Sigmoid colon (tissue), 7 donors: Measurements from ENCODE around the gene COBL. TPM values are rescaled to one million over a fixed set of nuclear protein-coding genes. Genes with fewer than 3 reads are reported as not detected.

Source experiments
- DNase-seq: peaks from one replicate; pipeline ENCODE4 v3.0.0-alpha.2; 2019
- H3K27ac ChIP-seq, 4 donors: fragments of 200-600 bp; sonication (generic); one replicate each; pipeline ENCODE4 v1.5.1; 2016 to 2019; ENCODE audit warnings: mild to moderate bottlenecking in 1 of 4
- H3K27me3 ChIP-seq, 3 donors: fragments of 200-600 bp; sonication (generic); one replicate each; pipeline ENCODE4 v1.5.1; 2019; ENCODE audit warnings: mild to moderate bottlenecking in 1 of 3
- H3K36me3 ChIP-seq, 4 donors: fragments of 200-600 bp; sonication (generic); one replicate each; pipeline ENCODE4 v1.5.1; 2016 to 2019
- H3K4me1 ChIP-seq, 4 donors: fragments of 200-600 bp; sonication (generic); one replicate each; pipeline ENCODE4 v1.5.1; 2017 to 2019
- H3K4me3 ChIP-seq, 4 donors: fragments of 200-600 bp; sonication (generic); one replicate each; pipeline ENCODE4 v1.5.1; 2017 to 2019; ENCODE audit warnings: mild to moderate bottlenecking in 2 of 4, moderate library complexity in 1 of 4
- H3K9me3 ChIP-seq, 4 donors: fragments of 200-600 bp in 3 of 4; sonication (generic) in 3 of 4; one replicate each; pipeline versions ENCODE4 v1.5.1 to v1.6.1; 2013 to 2019
- EP300 ChIP-seq, 4 donors: sonication (generic); formaldehyde crosslinking; IDR thresholded peaks; one replicate each; pipeline ENCODE4 v1.6.1; 2017; ENCODE audit warnings: antibody characterized with exemption in 4 of 4
- POLR2A ChIP-seq, 2 donors: fragments of 450-650 bp; IDR thresholded peaks; one replicate each; pipeline ENCODE4 v1.6.1; 2016; ENCODE audit warnings: antibody characterized with exemption in 2 of 2, mild to moderate bottlenecking in 2 of 2, moderate library complexity in 2 of 2
- POLR2AphosphoS5 ChIP-seq, 4 donors: sonication (generic); formaldehyde crosslinking; IDR thresholded peaks; one replicate each; pipeline ENCODE4 v1.6.1; 2017; ENCODE audit warnings: antibody characterized with exemption in 4 of 4
- WGBS, 2 donors: extraction: QIAGEN DNeasy Blood & Tissue Kit; methylation state at CpG; one replicate each; pipeline ENCODE4 v1.1.7; 2013; 5-methylcytosine and 5-hydroxymethylcytosine counted together
- intact Hi-C: fragments of 100-400 bp; cut with DNase I; formaldehyde crosslinking; loops from one replicate; pipeline ENCODE4 v1.15.1; 2023
- polyA plus RNA-seq, 3 donors: library from polyadenylated mRNA; stranded (reverse); fragments of 200-250 nt; gene quantifications; one replicate each; pipeline ENCODE4 v1.2.3, GENCODE V29; 2013
- total RNA-seq, 4 donors: library from RNA; depleted of rRNA; stranded (reverse); fragments of >200 nt; gene quantifications; one replicate each; pipeline ENCODE4 v1.1.0, GENCODE V29; 2016
- TF ChIP-seq, protein P1 (sequence below), 4 experiments: fragments of 450-650 bp in 3 of 4; fragments of 200-600 bp in 1 of 4; IDR thresholded peaks; one replicate each; pipeline ENCODE4 v1.5.1; 2016 to 2019; ENCODE audit warnings: antibody characterized with exemption in 4 of 4, mild to moderate bottlenecking in 3 of 4, moderate library complexity in 2 of 4
- donor health status: healthy with polysubstance abuse.
- donor health status: Bipolar disorder and iron deficiency.
- donor health status: healthy.

COBL gene
- total and polyA plus RNA-seq, 7 donors = 3.0 to 27.6 (median 10.0) TPM

DNA sequence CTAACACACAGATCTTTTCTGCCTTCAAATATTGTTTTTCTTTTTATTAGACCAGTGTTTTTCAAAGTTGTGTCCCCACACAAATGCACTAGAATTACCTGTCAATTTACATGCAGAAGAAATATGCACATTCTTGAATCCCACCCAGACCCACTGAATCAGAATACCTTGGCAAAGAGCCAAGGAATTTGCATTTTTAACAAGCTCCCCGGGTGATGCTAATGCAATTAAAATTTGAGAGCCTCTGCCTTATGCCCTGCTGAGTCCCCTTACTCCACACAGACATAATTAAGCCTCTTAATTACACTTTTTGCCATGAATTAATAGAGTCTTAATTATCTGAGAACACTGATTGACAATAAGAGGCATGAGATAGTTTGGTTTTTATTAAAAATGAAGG lies 332.8 kb downstream of the COBL start:
- 15 to 31% methylated on average over 1 of the region's 1 CpG for WGBS, 2 donors
- Histone ChIP-seq H3K4me3 (no peak overlapping the region), H3K36me3 (no peaks in the 10 kb centered on the region), H3K27ac (no peak overlapping the region), H3K27me3 (no peaks in the 10 kb centered on the region), H3K9me3 (no peaks in the 10 kb centered on the region), H3K4me1 (no peaks in the 10 kb centered on the region)
- no peak for DNase-seq
- TF ChIP-seq EP300 (IDR thresholded peaks at IDR 0.05) (no peak), POLR2A (IDR thresholded peaks at IDR 0.05) (no peak), POLR2AphosphoS5 (IDR thresholded peaks at IDR 0.05) (no peak)
- TF ChIP-seq, protein P1, sequence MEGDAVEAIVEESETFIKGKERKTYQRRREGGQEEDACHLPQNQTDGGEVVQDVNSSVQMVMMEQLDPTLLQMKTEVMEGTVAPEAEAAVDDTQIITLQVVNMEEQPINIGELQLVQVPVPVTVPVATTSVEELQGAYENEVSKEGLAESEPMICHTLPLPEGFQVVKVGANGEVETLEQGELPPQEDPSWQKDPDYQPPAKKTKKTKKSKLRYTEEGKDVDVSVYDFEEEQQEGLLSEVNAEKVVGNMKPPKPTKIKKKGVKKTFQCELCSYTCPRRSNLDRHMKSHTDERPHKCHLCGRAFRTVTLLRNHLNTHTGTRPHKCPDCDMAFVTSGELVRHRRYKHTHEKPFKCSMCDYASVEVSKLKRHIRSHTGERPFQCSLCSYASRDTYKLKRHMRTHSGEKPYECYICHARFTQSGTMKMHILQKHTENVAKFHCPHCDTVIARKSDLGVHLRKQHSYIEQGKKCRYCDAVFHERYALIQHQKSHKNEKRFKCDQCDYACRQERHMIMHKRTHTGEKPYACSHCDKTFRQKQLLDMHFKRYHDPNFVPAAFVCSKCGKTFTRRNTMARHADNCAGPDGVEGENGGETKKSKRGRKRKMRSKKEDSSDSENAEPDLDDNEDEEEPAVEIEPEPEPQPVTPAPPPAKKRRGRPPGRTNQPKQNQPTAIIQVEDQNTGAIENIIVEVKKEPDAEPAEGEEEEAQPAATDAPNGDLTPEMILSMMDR (IDR thresholded peaks at IDR 0.05) = no peak
- intact Hi-C loops = no loop called here

GRCh38 chr7:50982626-50983025 lies 334.0 kb downstream of the COBL start:
- TF ChIP-seq POLR2A (IDR thresholded peaks at IDR 0.05) = no peak
- no peak for TF ChIP-seq EP300 (IDR thresholded peaks at IDR 0.05)
- TF ChIP-seq POLR2AphosphoS5 (IDR thresholded peaks at IDR 0.05) = no peak
- TF ChIP-seq, protein P1 (IDR thresholded peaks at IDR 0.05) = no peak
- Histone ChIP-seq H3K4me3 (no peak overlapping the region), H3K9me3 (no peaks in the 10 kb centered on the region), H3K4me1 (no peaks in the 10 kb centered on the region), H3K27me3 (no peaks in the 10 kb centered on the region), H3K36me3 (no peaks in the 10 kb centered on the region), H3K27ac (no peak overlapping the region)
- DNase-seq = no peak
- intact Hi-C loops = no loop called here
- 72% methylated on average over 2 of the region's 2 CpGs for WGBS, 2 donors

GRCh38 chr7:50981743-50982142 lies 334.9 kb downstream of the COBL start:
- intact Hi-C loops = no loop called here
- 88 to 95% methylated on average over 6 of the region's 6 CpGs for WGBS, 2 donors
- no peaks in the 10 kb centered on the region for H3K4me1 ChIP-seq
- no peak overlapping the region for H3K27ac ChIP-seq
- no peaks in the 10 kb centered on the region for H3K36me3 ChIP-seq
- DNase-seq = no peak
- no peaks in the 10 kb centered on the region for H3K27me3 ChIP-seq
- no peaks in the 10 kb centered on the region for H3K9me3 ChIP-seq
- no peak overlapping the region for H3K4me3 ChIP-seq
- no peak for TF ChIP-seq EP300 (IDR thresholded peaks at IDR 0.05)
- TF ChIP-seq POLR2AphosphoS5 (IDR thresholded peaks at IDR 0.05) = no peak
- no peak for TF ChIP-seq POLR2A (IDR thresholded peaks at IDR 0.05)
- TF ChIP-seq, protein P1 (IDR thresholded peaks at IDR 0.05) = no peak

DNA sequence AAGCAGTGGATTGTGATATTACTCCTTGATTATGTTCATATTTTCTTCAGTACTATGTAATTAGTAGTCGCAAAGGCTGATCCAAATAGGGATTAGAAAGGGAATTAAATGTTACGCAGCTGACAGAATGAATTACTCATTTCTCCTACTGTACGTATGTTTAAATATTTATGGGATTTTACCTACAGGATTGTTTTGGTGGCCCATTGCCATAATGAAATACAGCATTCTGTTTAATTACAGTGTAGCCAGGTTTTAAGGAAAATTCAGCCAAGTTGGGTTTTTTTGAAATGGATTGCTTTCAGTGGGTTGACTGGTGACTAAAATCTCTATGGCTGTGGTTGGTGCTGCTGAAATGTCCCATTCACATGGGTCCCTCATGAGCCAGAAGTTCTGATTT lies 336.2 kb downstream of the COBL start:
- 90 to 94% methylated on average over 3 of the region's 3 CpGs for WGBS, 2 donors

More for the DNA sequence above, 336.2 kb downstream of the COBL start:
- TF ChIP-seq, protein P1 (IDR thresholded peaks at IDR 0.05) = no peak
- TF ChIP-seq POLR2AphosphoS5 (IDR thresholded peaks at IDR 0.05) (no peak), POLR2A (IDR thresholded peaks at IDR 0.05) (no peak), EP300 (IDR thresholded peaks at IDR 0.05) (no peak)
- H3K4me3 ChIP-seq = no peak overlapping the region
- no peak for DNase-seq
- no peaks in the 10 kb centered on the region for H3K9me3 ChIP-seq
- intact Hi-C loops = no loop called here
- H3K36me3 ChIP-seq = no peaks in the 10 kb centered on the region
- H3K27ac ChIP-seq = no peak overlapping the region
- no peaks in the 10 kb centered on the region for H3K27me3 ChIP-seq
- H3K4me1 ChIP-seq = no peaks in the 10 kb centered on the region
